AG20443 (cell line): ENCODE data around the gene USP54.
A peak's percentile ranks its signal among the peaks of the same experiment; 100 is the strongest.

Experiments used
- DNase-seq: peaks from one replicate; pipeline ENCODE4 v3.0.0; 2012; ENCODE audit warnings: low spot score, mixed read lengths

USP54 gene

GRCh38 chr10:73529089-73529832 is 61.9 kb downstream of the USP54 start:
- DNase-seq = peak; percentile 84

DNA sequence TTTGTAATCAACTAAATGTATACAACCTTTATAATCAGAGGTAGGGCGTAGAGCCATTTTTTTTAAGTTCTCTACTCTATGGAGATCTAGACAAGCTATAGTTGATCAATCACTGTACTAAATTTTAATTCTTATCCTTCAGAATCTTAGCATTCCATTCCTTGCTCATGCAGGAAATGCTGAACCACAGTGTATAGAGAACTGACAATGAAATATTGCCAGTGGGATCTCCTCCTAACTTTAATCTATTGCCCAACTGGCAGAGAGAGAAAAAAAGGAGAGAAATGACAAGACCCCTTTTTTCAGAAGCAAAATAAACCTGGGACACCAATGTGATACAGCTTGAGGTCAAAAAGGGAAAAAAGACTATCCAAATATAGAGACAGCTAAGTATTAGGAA is 68.9 kb downstream of the USP54 start:
- no peak for DNase-seq

DNA sequence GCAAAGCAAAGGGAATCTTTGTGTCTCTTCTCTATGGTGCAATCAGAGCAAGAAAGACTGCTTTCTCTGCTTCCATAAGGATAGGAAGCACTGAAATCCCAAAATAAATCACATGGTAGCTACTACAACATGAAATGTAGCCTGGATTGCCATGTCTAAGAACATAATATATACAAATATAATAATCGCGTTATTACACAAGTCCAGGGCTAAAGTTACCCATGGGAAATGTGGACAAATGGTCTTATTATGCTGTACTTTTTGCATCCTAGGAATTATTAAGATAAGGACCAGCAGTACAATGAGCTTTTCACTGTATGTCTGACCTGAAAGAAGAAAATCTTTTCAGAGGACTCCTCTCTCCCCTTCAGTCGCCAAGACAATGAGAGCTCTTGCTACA is 71.8 kb downstream of the USP54 start:
- no peak for DNase-seq

DNA sequence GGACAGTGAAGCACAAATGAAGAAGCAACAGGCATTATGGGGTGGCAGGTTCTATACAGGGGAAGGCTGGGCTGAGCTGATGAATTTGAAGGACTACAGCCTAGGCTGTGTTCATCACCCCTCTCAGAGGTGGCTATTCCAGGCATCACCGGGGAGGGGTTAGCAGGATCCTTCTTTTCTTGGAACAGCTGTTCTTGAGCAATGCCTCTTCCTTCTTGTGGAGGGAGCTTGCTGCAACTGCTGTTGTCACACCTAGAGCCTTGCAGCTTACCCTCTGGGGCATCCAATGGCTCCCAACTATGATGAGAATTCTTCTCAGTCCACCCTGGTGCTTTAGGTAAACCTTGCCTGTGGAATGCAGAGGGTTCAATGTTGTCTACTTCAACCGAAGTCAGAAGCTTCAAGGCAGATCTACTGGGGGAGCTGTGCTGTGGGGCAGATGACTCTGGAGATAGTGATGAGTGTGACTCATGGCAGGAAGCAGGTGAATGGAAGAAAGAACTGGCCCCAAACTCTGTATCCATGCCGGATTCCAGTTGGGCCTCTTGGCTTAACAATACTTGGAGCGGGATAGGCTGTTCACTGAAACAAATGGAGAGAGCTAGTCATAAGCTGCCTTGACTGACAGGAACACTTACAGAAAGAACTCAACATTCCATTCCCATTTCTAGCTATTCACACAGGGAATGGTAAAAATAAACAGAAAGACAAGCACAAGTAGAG is 73.8 kb downstream of the USP54 start:
- DNase-seq = no peak

DNA sequence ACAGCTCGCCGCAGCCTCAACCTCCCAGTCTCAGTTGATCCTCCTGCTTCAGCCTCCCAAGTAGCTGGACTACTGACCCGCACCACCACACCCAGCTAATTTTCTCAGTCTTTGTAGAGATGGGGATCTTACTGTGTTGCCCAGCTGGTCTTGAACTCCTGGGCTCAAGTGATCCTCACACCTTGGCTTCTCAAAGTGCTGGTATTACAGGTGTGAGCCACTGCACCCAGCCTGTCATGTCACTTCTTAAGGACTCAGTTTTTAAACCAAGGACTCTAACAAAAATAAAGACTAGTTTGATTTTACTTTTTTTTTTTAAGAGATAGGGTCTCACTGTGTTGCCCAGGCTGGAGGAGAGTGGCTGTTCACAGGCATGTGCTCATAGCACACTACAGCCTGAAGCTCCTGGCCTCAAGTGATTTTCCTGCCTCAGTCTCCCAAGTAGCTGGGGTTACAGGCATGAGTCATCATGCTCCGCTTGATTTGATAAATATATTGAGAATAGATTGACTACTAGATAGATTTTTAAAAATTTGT is 78.9 kb downstream of the USP54 start:
- no peak for DNase-seq

DNA sequence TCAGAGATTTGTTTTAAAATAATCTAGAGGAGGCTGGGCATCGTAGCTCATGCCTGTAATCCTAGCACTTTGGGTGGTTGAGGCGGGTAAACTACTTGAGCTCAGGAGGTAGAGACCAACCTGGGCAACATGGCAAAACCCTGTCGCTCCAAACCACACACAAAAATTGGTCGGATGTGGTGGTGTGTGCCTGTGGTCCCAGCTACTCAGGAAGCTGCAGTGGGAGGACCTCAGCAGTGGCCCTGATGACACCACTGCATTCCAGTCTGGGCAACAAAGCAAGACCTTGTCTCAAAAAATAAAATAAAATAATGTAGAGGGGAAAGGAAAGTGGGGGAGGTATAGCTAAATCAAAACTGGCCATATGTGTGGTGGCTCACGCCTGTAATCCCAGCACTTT is 81.4 kb downstream of the USP54 start:
- DNase-seq = no peak

- DNase-seq = peak; percentile 65
Observed at GRCh38 chr10:73506491-73506890, 84.7 kb downstream of the USP54 start.

DNA sequence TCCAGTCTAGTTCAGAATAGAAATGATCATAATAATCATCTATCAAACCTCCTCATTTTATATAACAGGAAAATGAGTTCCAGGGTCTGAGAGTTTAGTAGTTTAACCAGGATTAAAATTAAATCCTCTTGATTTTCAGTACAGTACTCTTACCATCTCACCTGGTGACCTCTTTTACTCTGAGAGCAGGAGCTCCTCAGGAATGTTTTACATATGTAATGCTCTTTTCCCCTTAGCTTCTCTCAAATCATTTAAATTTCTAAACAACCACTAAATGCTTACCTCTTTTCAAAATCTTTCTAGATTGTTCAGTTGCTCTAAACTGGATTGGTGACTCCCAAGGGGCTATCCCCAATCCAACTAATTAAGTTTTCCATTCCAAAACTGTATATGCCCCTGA is 85.1 kb downstream of the USP54 start:
- no peak for DNase-seq

GRCh38 chr10:73503037-73503436 is 88.1 kb downstream of the USP54 start:
- DNase-seq = no peak

GRCh38 chr10:73501651-73502050 is 89.5 kb downstream of the USP54 start:
- no peak for DNase-seq

- no peak for DNase-seq
Observed at GRCh38 chr10:73497623-73498022, 93.5 kb downstream of the USP54 start.

DNA sequence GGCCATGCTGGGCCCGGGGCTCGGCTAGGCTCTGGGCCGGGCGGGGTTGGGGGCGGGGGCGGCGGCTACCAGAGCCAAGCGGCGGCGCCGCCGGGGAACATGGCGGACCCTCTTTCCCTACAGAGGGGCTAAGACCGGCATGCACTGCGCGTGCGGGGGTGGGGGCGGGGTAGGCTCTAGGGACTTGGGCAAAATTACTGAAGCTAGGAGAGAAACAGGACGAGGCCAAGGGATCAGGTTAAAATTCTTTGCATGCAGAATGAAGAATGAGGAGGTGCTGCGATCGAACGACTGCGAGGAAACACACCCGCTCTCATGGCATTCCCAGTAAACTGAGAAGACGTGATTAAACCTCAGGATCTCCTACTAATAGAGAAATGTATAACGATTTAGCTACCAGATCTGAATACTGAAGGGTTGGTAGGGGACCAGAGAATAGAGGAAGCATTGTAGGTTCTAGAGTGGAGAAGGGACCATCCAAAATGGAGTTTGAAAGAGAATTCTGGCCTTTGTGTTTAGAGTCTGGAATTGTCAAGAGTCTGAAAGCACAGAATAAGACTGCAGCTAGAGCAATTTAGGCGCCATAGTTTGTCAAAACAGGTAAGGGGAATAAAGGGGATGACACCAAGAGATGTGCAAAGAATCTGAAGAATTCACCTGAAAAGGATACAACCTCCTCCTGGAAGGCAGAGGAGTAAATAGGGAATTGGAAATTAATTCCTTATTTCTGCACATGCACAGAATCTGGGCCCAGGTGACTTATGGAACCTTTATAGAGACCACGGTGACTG is 95.1 kb downstream of the USP54 start, which contains the start of gene PPP3CB:
Gene PPP3CB, minus strand, starts transcription at position 141 of the 791 bp plus-strand sequence. Its CDS starts 135 bp downstream, at position 6.
- DNase-seq = peak; percentile 97

GRCh38 chr10:73495226-73495883 is 95.8 kb downstream of the USP54 start:
- peak; percentile 93 for DNase-seq

GRCh38 chr10:73494877-73495225 is 96.3 kb downstream of the USP54 start:
- no peak for DNase-seq

GRCh38 chr10:73494213-73494612 is 96.9 kb downstream of the USP54 start:
- DNase-seq = no peak

- no peak for DNase-seq
Observed at GRCh38 chr10:73493781-73494180, 97.4 kb downstream of the USP54 start.

DNA sequence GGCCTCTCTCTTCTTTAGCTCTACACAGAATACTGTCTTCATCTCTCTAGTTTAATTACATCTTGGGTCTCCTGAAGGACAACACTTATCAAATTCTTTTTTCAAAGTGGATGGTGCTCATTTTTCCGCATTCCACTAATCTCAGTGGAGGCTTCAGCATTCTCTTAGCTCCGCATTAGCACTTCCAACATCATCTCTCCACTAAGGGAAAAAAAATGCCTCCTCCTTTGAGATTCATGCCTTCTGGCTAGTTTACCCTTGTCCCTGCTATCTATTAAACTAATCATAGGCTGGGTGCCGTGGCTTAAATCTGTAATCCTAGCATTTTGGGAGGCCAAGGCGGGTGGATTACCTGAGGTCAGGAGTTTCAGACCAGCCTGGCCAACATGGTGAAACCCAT is 104.5 kb downstream of the USP54 start:
- no peak for DNase-seq

GRCh38 chr10:73485320-73485719 is 105.8 kb downstream of the USP54 start:
- no peak for DNase-seq

- DNase-seq = peak; percentile 39
Observed at GRCh38 chr10:73480158-73480557, 111.0 kb downstream of the USP54 start.

- DNase-seq = no peak
Observed at GRCh38 chr10:73478636-73479035, 112.5 kb downstream of the USP54 start.

- DNase-seq = no peak
Observed at GRCh38 chr10:73471226-73471625, 119.9 kb downstream of the USP54 start.

GRCh38 chr10:73469579-73469978 is 121.6 kb downstream of the USP54 start:
- no peak for DNase-seq
